Type B pancreatic cell (in vitro differentiated cells): ENCODE data around the gene GRAP. TPM values are rescaled to one million over a fixed set of nuclear protein-coding genes. Genes with fewer than 3 reads are reported as not detected.

ENCODE experiments used
- DNase-seq: peaks from one replicate; pipeline ENCODE4 v3.0.0; 2021; ENCODE audit warnings: mixed read lengths; ENCODE audit not compliant: unreplicated experiment; ENCODE audit errors: extremely low spot score
- H3K27ac Mint-ChIP-seq: 2 replicates; pipeline ENCODE4 v1.8.0; 2021; ENCODE audit warnings: mild to moderate bottlenecking, mixed read lengths
- H3K27me3 Mint-ChIP-seq: 2 replicates; pipeline ENCODE4 v1.8.0; 2021; ENCODE audit warnings: mixed read lengths
- H3K36me3 Mint-ChIP-seq: 2 replicates; pipeline ENCODE4 v1.8.0; 2021; ENCODE audit warnings: mixed read lengths
- H3K4me1 Mint-ChIP-seq: one replicate; pipeline ENCODE4 v1.8.0; 2021; ENCODE audit warnings: mixed read lengths; ENCODE audit not compliant: unreplicated experiment
- H3K4me3 Mint-ChIP-seq: 2 replicates; pipeline ENCODE4 v1.8.0; 2021; ENCODE audit warnings: mild to moderate bottlenecking, mixed read lengths
- H3K9me3 Mint-ChIP-seq: 2 replicates; pipeline ENCODE4 v1.8.0; 2021; ENCODE audit warnings: mixed read lengths
- total RNA-seq: library from RNA; stranded (reverse); gene quantifications from 2 replicates; pipeline ENCODE4 v1.2.1, GENCODE V29; 2021; ENCODE audit warnings: low replicate concordance
- TF ChIP-seq, protein P1 (sequence below): fragments of 200-600 bp; sonication (generic); conservative IDR thresholded peaks from 2 replicates; pipeline ENCODE4 v1.5.0; 2021; ENCODE audit warnings: antibody characterized with exemption, mild to moderate bottlenecking

Gene GRAP
- total RNA-seq, 1 donor from 2014 or later: 0.22 TPM

DNA sequence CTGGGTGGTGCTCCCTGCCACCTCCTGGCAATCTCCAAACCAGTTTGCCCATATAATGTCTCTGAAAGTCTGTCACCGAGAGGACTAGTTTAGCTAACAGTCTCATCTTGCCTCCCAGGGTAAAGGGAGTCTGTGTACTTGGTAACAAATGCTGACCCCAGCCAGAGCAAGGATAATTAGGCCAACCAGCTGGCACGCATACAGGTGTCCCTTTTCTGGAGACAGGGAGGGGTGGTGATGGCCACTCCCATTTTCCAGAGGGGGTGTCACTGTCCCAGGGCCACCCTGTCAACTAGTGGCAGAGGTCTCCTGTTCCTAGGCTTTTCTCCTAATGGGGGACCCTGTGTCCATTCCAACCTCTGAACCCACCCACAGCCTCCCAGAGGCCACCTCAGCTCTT is 50.3 kb downstream of the GRAP start:
- Mint-ChIP-seq H3K9me3 (peaks cover 6% of the 10 kb centered on the region), H3K36me3 (peaks cover 7% of the 10 kb centered on the region), H3K4me3 (no peak overlapping the region), H3K4me1 (peaks cover 6% of the 10 kb centered on the region), H3K27me3 (no peaks in the 10 kb centered on the region), H3K27ac (no peak overlapping the region)
- no peak for DNase-seq
- TF ChIP-seq, protein P1, sequence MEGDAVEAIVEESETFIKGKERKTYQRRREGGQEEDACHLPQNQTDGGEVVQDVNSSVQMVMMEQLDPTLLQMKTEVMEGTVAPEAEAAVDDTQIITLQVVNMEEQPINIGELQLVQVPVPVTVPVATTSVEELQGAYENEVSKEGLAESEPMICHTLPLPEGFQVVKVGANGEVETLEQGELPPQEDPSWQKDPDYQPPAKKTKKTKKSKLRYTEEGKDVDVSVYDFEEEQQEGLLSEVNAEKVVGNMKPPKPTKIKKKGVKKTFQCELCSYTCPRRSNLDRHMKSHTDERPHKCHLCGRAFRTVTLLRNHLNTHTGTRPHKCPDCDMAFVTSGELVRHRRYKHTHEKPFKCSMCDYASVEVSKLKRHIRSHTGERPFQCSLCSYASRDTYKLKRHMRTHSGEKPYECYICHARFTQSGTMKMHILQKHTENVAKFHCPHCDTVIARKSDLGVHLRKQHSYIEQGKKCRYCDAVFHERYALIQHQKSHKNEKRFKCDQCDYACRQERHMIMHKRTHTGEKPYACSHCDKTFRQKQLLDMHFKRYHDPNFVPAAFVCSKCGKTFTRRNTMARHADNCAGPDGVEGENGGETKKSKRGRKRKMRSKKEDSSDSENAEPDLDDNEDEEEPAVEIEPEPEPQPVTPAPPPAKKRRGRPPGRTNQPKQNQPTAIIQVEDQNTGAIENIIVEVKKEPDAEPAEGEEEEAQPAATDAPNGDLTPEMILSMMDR: no peak

DNA sequence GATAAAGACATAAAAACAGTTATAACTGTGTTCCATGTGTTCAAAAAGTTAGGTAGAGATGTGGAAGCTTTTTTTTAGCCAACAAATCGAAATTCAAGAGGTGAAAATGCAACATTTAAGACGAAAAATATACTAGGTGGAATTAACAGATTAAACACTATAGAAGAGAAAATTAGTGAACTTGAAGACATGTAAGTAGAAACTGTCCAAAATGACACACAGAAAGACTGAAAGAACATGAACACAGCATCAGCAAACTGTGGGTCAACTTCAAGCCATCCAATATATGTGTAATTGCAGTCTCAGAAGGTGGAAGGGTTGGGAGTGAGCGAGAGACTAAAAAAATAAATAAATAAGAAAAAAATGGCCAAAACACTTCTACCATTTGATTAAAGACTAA is 51.5 kb downstream of the GRAP start:
- peaks cover 7% of the 10 kb centered on the region for H3K36me3 Mint-ChIP-seq
- H3K4me1 Mint-ChIP-seq: peaks cover 6% of the 10 kb centered on the region
- no peak for DNase-seq
- H3K4me3 Mint-ChIP-seq: no peak overlapping the region
- peaks cover 6% of the 10 kb centered on the region for H3K9me3 Mint-ChIP-seq
- no peak overlapping the region for H3K27ac Mint-ChIP-seq
- no peaks in the 10 kb centered on the region for H3K27me3 Mint-ChIP-seq
- TF ChIP-seq, protein P1: no peak

DNA sequence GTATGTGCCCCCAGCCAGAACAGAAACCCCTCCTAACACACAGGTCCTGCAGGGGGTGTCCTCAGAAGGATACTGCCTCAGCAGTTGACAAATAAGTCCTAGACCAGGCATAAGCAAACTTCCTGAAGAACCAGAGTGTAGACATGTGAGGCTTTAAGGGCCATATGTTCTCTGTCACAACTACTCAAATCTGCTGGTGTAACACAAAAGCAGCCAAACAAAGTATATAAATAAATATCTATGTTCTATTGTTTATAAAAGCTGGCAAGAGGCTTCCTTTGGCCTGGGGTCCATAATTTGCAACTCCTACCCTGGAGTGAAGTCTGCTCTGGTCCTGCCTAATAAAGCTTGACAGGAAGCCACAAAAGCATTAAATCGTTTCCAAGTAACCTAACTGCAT is 52.1 kb downstream of the GRAP start:
- no peak overlapping the region for H3K4me3 Mint-ChIP-seq

DNA sequence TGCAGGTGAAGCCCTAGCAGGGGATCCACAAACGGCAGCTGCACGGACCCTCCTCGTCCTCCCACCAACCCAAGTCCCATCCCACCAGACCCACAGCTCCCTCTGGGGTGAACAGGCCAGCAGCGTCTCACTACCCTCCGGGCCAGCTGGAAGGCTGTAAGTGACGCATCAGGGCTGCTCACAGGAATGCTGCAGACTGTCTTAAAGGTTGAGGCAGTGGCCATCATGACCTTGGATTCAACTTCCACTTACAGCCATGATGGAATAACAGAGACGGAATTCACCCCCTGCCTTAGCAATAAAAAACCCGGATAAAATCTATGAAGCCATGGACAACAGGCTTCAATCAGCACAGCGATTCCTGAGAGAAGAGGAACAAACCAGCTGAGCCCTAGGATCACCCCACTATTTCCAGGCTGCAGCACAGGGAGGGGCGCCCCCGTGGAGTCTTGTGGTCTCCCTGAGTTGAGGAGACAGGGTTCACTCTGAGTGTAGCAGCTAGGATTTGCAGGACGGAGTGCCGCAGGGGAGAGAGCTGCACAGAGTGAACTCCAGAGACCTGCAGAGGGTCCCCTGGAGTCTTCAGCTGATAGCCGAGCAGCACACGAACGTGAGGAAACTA is 52.7 kb downstream of the GRAP start:
- H3K9me3 Mint-ChIP-seq: peaks cover 6% of the 10 kb centered on the region
- H3K4me1 Mint-ChIP-seq: peaks cover 6% of the 10 kb centered on the region
- peaks cover 7% of the 10 kb centered on the region for H3K36me3 Mint-ChIP-seq
- no peaks in the 10 kb centered on the region for H3K27me3 Mint-ChIP-seq
- DNase-seq: no peak
- TF ChIP-seq, protein P1: no peak
- H3K27ac Mint-ChIP-seq: no peak overlapping the region
- H3K4me3 Mint-ChIP-seq: no peak overlapping the region

More for the DNA sequence above, 52.1 kb downstream of the GRAP start:
- Mint-ChIP-seq H3K27ac (no peak overlapping the region), H3K27me3 (no peaks in the 10 kb centered on the region), H3K9me3 (peaks cover 6% of the 10 kb centered on the region), H3K36me3 (peaks cover 7% of the 10 kb centered on the region), H3K4me1 (peaks cover 6% of the 10 kb centered on the region)
- TF ChIP-seq, protein P1: no peak
- DNase-seq: no peak

DNA sequence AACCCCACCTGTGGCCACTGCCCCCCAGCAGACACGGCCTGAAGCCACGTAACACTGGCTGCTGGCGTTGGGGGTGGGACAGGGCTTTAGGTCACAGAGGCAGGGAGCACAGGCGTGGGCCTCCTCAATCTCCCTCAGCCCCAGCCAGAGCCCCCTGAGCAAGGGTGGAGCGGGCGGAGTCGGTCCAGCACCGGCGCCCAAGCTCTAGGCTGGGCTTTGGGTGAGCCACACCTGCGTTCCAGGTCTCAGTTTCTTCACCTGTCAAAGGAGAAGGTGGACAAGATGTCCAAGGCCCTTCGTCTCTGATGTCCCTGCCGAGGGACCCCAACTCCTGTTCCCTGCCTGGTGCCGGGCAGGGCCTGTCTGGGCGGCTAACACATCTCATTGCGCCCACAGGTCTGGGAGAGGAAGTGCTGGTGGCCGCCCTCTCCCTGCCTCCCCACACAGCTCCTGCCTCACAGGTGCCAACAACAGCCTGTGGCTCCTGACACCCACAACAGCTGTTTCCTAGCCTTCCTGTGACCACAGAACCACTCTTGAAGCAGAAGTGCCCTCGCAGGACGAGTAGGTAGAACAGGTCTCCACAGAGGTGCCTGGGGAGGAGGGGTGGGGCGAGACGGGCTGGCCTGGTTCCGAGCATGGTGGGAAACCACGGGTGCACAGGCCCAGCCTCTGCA is 54.2 kb downstream of the GRAP start:
- Mint-ChIP-seq H3K4me3 (no peak overlapping the region), H3K36me3 (peaks cover 7% of the 10 kb centered on the region)
- TF ChIP-seq, protein P1: no peak

More for the DNA sequence above, 54.2 kb downstream of the GRAP start:
- H3K9me3 Mint-ChIP-seq: peaks cover 6% of the 10 kb centered on the region
- H3K4me1 Mint-ChIP-seq: peaks cover 6% of the 10 kb centered on the region
- no peak for DNase-seq
- no peak overlapping the region for H3K27ac Mint-ChIP-seq
- no peaks in the 10 kb centered on the region for H3K27me3 Mint-ChIP-seq
